HG03097 (cell line): ENCODE data around the gene SMIM9.

Experiments used
- ATAC-seq: cut with Tn5 transposase; IDR thresholded peaks from one replicate; pipeline ENCODE4 v1.9.1; 2021; ENCODE audit not compliant: unreplicated experiment, low FRiP score

The SMIM9 gene

GRCh38 chrX:154785716-154786115 is 48.7 kb downstream of the SMIM9 start:
- ATAC-seq = no peak

DNA sequence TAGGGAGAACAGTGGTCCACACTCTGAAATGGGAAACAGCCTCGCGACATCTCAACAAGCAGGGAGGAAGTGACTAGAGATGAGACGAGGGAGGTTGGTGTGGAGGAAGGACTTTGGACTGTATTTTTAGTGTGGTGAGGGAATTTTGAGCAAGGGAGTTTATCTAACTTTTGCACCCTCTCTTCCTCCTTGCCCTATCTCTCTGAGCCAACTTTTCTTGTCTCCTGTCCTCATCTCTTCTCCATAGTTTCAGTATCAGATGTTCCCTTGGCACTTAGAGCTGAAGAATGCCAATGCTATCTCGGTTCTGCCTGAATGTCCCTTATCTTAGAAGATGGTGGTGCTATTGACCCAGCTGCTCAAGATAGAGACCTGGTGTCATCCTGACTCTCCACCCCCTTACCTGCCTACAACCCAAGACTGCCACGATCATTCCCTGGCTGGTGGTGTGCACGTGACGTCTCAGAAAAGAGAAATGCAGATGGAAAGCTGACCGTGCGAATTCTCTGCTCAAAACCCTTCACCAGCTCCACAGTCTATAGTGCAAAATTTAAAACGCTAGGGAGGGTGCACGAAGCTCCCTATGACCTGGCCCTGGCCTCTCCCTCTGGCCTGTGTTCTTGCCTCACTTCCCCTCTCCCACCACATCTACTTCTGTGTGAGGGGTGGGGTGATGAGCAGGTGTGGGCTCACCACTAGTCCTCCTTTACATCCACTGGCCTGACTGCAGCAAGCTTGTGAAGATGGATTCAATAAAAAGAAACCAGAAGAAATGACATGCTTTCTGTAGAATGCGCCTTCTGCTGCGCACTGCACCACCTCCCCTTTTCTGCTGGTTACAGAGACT is 50.1 kb downstream of the SMIM9 start:
- no peak for ATAC-seq

GRCh38 chrX:154780968-154781367 is 53.5 kb downstream of the SMIM9 start:
- no peak for ATAC-seq

- no peak for ATAC-seq
These were observed 55.2 kb downstream of the SMIM9 start for GRCh38 chrX:154779261-154779660.

DNA sequence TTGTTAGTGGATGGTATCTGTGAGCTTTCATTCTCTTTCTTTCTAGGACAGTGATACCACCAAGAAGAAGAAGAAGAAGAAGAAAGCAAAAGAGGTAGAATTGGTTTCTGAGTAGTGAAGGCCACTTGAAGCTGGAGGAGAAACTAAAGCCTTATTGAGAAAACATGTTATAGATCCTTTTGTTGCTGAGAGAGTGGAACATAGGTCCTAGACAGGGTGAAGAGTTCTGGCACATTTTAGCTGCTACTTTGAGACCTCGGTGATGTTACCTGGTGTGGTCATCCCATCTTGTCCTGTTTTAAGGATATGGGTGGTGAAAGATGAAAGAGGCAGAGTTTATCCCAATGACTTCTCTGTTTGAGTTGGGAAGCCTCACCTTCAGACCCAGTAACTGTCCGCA is 57.7 kb downstream of the SMIM9 start:
- no peak for ATAC-seq

DNA sequence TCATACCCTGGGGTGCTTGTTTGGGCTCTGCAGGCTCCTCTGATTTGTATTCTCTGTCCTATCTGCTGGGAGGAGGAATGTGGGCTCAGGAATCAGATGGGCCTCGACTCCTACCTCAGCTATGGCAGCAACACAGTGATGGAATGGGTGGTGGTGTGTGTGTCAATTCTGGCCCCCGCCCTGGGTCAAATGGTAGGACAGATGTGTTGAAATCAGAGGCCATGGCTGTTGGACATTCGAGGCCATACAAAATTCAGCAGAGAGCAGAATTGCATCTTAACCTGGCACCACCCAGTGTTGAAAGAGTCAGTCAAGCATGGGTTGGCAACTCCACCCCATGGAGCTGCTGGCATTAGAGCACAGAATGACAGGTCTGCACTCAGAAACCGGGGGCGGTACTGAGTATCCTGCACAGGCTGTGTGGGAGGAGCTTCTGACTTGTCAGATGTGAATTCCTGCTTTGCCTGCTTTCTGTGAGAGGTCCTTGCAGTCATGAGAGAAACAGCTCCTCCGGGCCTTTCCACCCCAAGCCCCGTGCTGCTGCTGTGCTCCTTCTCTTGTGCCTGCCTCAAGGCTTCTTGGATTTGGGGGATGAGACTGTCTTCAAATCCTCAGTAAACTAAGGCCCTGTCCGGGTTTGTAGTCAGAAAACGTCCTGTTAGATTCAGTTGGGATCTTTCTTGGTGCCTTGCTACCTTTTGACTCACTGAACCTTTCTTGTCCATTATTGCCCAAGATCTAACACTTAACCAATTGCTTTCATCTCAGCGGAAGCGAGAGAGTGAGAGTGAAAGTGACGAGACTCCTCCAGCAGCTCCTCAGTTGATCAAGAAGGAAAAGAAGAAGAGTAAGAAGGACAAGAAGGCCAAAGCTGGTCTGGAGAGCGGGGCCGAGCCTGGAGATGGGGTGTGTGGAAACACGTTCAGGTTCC is 58.8 kb downstream of the SMIM9 start:
- ATAC-seq = no peak

GRCh38 chrX:154774622-154775021 is 59.8 kb downstream of the SMIM9 start:
- ATAC-seq = no peak
